Spinal cord (tissue), 10 donors: ENCODE results near the gene MRC2. TPM values are rescaled to one million over a fixed set of nuclear protein-coding genes. Genes with fewer than 3 reads are reported as not detected.
"Not testable (repeated sequence)": the region's sequence is repeated elsewhere in the genome, so short reads cannot be mapped to it uniquely, and the experiment has no call there.

ENCODE experiments used
- DNase-seq, 6 donors: peaks; one replicate each; pipeline versions ENCODE4 v3.0.0 to v3.0.0-alpha.2; 2013 to 2015; ENCODE audit warnings: low spot score in 6 of 6, low read depth in 4 of 6
- H3K27ac ChIP-seq: one replicate; pipeline ENCODE4 v1.5.1; 2013; ENCODE audit warnings: low read depth, low read length, control low read depth
- H3K27me3 ChIP-seq: one replicate; pipeline ENCODE4 v1.6.1; 2013; ENCODE audit warnings: low read length; ENCODE audit not compliant: control insufficient read depth, insufficient read depth
- H3K36me3 ChIP-seq: one replicate; pipeline ENCODE4 v1.6.1; 2013; ENCODE audit warnings: low read length; ENCODE audit not compliant: control insufficient read depth, insufficient read depth
- H3K4me1 ChIP-seq: one replicate; pipeline ENCODE4 v1.6.1; 2013; ENCODE audit warnings: low read length; ENCODE audit not compliant: control insufficient read depth, insufficient read depth
- H3K4me3 ChIP-seq: one replicate; pipeline ENCODE4 v1.5.1; 2013; ENCODE audit warnings: low read depth, low read length, control low read depth
- H3K9me3 ChIP-seq: one replicate; pipeline ENCODE4 v1.6.1; 2013; ENCODE audit warnings: low read length; ENCODE audit not compliant: control insufficient read depth, insufficient read depth
- WGBS: methylation state at CpG from one replicate; pipeline ENCODE4 v1.1.5; 2013; ENCODE audit warnings: missing lambda C conversion rate; ENCODE audit not compliant: insufficient coverage; 5-methylcytosine and 5-hydroxymethylcytosine counted together
- polyA plus RNA-seq, 2 donors: library from polyadenylated mRNA; unstranded; fragments of 120-200 nt; gene quantifications; one replicate each; pipeline ENCODE4 v1.2.1, GENCODE V29; 2013; ENCODE audit not compliant: insufficient read length in 2 of 2
- total RNA-seq, 2 donors: library from RNA; depleted of rRNA in 1 of 2; stranded (reverse); fragments of 120-200 nt in 1 of 2; fragments of >200 nt in 1 of 2; gene quantifications; one replicate each; pipeline versions ENCODE4 v1.2.3 to v1.2.4, GENCODE V29; 2013 to 2014
- donor health status: healthy.

Gene MRC2
- total and polyA plus RNA-seq, 4 donors, result 64.4 to 160 (median 79.7) TPM

- Histone ChIP-seq H3K27ac (no peak overlapping the region), H3K36me3 (peaks cover 20% of the 10 kb centered on the region), H3K9me3 (peaks cover 7% of the 10 kb centered on the region), H3K4me1 (no peaks in the 10 kb centered on the region), H3K27me3 (no peaks in the 10 kb centered on the region), H3K4me3 (no peak overlapping the region)
- no peak for DNase-seq
- 72% methylated on average over 4 of the region's 9 CpGs for WGBS
These were observed 35.0 kb upstream of the MRC2 start for GRCh38 chr17:62592341-62593099.

- peak in 1 of 6 donors; percentile 41 for DNase-seq
- peaks cover 29% of the 10 kb centered on the region for H3K36me3 ChIP-seq
- H3K27ac ChIP-seq, result no peak overlapping the region
- no CpG with 5 or more reads among the region's 5 CpGs for WGBS
- no peaks in the 10 kb centered on the region for H3K27me3 ChIP-seq
- H3K4me3 ChIP-seq, result no peak overlapping the region
- H3K4me1 ChIP-seq, result no peaks in the 10 kb centered on the region
- H3K9me3 ChIP-seq, result peaks cover 7% of the 10 kb centered on the region
These were observed 32.0 kb upstream of the MRC2 start for GRCh38 chr17:62595484-62595883.

- Histone ChIP-seq H3K4me1 (no peaks in the 10 kb centered on the region), H3K9me3 (peaks cover 7% of the 10 kb centered on the region), H3K27me3 (no peaks in the 10 kb centered on the region), H3K4me3 (no peak overlapping the region), H3K27ac (no peak overlapping the region), H3K36me3 (peaks cover 27% of the 10 kb centered on the region)
- WGBS, result no CpG with 5 or more reads among the region's 2 CpGs
- no peak for DNase-seq
These were observed 30.8 kb upstream of the MRC2 start for GRCh38 chr17:62596662-62597061.

- Histone ChIP-seq H3K4me1 (no peaks in the 10 kb centered on the region), H3K9me3 (peaks cover 7% of the 10 kb centered on the region), H3K27me3 (no peaks in the 10 kb centered on the region), H3K36me3 (peaks cover 27% of the 10 kb centered on the region), H3K4me3 (no peak overlapping the region), H3K27ac (no peak overlapping the region)
- DNase-seq, result no peak
- WGBS, result 100% methylated on average over 1 of the region's 2 CpGs
These were observed 30.3 kb upstream of the MRC2 start for GRCh38 chr17:62597150-62597549.

GRCh38 chr17:62597920-62598319, 29.6 kb upstream of the MRC2 start:
- 83% methylated on average over 1 of the region's 2 CpGs for WGBS
- H3K27ac ChIP-seq, result no peak overlapping the region
- H3K36me3 ChIP-seq, result peaks cover 27% of the 10 kb centered on the region

GRCh38 chr17:62599964-62600657, 27.4 kb upstream of the MRC2 start:
- Histone ChIP-seq H3K27me3 (no peaks in the 10 kb centered on the region), H3K4me1 (no peaks in the 10 kb centered on the region), H3K4me3 (no peak overlapping the region), H3K9me3 (peaks cover 7% of the 10 kb centered on the region), H3K27ac (no peak overlapping the region), H3K36me3 (peaks cover 21% of the 10 kb centered on the region)
- DNase-seq, result no peak
- WGBS, result 92% methylated on average over 3 of the region's 6 CpGs

More at GRCh38 chr17:62597920-62598319, 29.6 kb upstream of the MRC2 start:
- Histone ChIP-seq H3K27me3 (no peaks in the 10 kb centered on the region), H3K4me3 (no peak overlapping the region), H3K4me1 (no peaks in the 10 kb centered on the region), H3K9me3 (peaks cover 7% of the 10 kb centered on the region)
- DNase-seq, result no peak

- Histone ChIP-seq H3K27me3 (no peaks in the 10 kb centered on the region), H3K27ac (no peak overlapping the region), H3K36me3 (peaks cover 25% of the 10 kb centered on the region), H3K9me3 (peaks cover 2% of the 10 kb centered on the region), H3K4me3 (no peak overlapping the region), H3K4me1 (no peaks in the 10 kb centered on the region)
- no CpG with 5 or more reads among the region's 1 CpG for WGBS
- no peak for DNase-seq
These were observed 26.7 kb upstream of the MRC2 start for GRCh38 chr17:62600805-62601204.

- H3K4me3 ChIP-seq, result no peak overlapping the region
- H3K9me3 ChIP-seq, result no peaks in the 10 kb centered on the region
- no peak overlapping the region for H3K27ac ChIP-seq
- no CpG with 5 or more reads among the region's 2 CpGs for whole genome bisulfite sequencing
- H3K36me3 ChIP-seq, result peaks cover 21% of the 10 kb centered on the region
- no peaks in the 10 kb centered on the region for H3K27me3 ChIP-seq
- no peak for DNase-seq
- H3K4me1 ChIP-seq, result no peaks in the 10 kb centered on the region
These were observed 26.0 kb upstream of the MRC2 start for GRCh38 chr17:62601471-62601870.

- not testable (repeated sequence) for H3K27ac ChIP-seq, H3K9me3 ChIP-seq, H3K27me3 ChIP-seq, H3K4me3 ChIP-seq, H3K4me1 ChIP-seq, DNase-seq
- H3K36me3 ChIP-seq, result peaks cover 23% of the 10 kb centered on the region
- WGBS, result 100% methylated on average over 2 of the region's 6 CpGs
These were observed 23.7 kb upstream of the MRC2 start for GRCh38 chr17:62603783-62604182.

- WGBS, result 88% methylated on average over 1 of the region's 7 CpGs
- DNase-seq, result no peak
- Histone ChIP-seq H3K9me3 (no peaks in the 10 kb centered on the region), H3K36me3 (peaks cover 23% of the 10 kb centered on the region), H3K27me3 (no peaks in the 10 kb centered on the region), H3K27ac (no peak overlapping the region), H3K4me1 (no peaks in the 10 kb centered on the region), H3K4me3 (no peak overlapping the region)
These were observed 21.9 kb upstream of the MRC2 start for GRCh38 chr17:62605588-62605987.
